ENCODE measurements around the gene EFL1. TPM values are rescaled to one million over a fixed set of nuclear protein-coding genes. Genes with fewer than 3 reads are reported as not detected.

EFL1 gene
- total RNA-seq, 3 donors from 2014 or later (not counting 1 experiment from before 2014, with no cell fraction given), result 17.1 to 29.6 (median 20.6) TPM

DNA sequence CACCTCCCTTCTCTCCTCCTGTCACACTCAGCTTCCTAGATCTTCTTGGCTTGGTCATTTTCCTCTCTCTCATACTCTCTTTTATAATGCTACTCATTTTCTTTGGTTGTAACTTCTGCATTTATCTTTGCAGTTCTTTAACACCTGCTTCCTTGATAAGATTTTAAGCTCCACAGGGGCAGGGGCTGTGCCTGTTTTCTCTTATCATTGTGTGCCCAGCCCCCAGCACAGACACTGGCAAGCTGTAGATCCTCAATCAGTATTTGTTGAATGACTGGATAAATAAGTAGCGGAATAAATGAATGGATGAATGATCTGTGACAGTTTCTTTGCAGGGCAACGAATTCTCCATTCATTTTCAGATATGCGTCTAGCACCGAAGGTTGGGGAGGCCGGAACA lies 152.4 kb downstream of the EFL1 start:
- intact Hi-C loops (cut with micrococcal nuclease), result loop anchor here (10.0 kb wide), 1 partner anchor 85 kb away; no protein-coding TSS in a partner anchor
- 92% methylated on average over 5 of the region's 5 CpGs for WGBS (ENCODE audit: insufficient coverage)
- TF ChIP-seq, protein P1, sequence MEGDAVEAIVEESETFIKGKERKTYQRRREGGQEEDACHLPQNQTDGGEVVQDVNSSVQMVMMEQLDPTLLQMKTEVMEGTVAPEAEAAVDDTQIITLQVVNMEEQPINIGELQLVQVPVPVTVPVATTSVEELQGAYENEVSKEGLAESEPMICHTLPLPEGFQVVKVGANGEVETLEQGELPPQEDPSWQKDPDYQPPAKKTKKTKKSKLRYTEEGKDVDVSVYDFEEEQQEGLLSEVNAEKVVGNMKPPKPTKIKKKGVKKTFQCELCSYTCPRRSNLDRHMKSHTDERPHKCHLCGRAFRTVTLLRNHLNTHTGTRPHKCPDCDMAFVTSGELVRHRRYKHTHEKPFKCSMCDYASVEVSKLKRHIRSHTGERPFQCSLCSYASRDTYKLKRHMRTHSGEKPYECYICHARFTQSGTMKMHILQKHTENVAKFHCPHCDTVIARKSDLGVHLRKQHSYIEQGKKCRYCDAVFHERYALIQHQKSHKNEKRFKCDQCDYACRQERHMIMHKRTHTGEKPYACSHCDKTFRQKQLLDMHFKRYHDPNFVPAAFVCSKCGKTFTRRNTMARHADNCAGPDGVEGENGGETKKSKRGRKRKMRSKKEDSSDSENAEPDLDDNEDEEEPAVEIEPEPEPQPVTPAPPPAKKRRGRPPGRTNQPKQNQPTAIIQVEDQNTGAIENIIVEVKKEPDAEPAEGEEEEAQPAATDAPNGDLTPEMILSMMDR (IDR thresholded peaks at IDR 0.05), result no peak
- H3K4me3 ChIP-seq (ENCODE audit: low read length), result no peak overlapping the region
- DNase-seq, result no peak
- no peaks in the 10 kb centered on the region for H3K9me3 Mint-ChIP-seq
- H3K36me3 ChIP-seq (ENCODE audit: control insufficient read depth, insufficient read depth, low read length), result no peaks in the 10 kb centered on the region
- no peaks in the 10 kb centered on the region for H3K36me3 Mint-ChIP-seq
- no peaks in the 10 kb centered on the region for H3K4me1 ChIP-seq (ENCODE audit: control insufficient read depth, insufficient read depth, low read length)
- no peak for ATAC-seq
- no peak overlapping the region for H3K27ac Mint-ChIP-seq
- H3K27me3 ChIP-seq (ENCODE audit: control insufficient read depth, insufficient read depth, low read length), result no peaks in the 10 kb centered on the region
- no peaks in the 10 kb centered on the region for H3K9me3 ChIP-seq (ENCODE audit: control insufficient read depth, insufficient read depth, low read length)
- H3K27me3 Mint-ChIP-seq (ENCODE audit: low read depth in 2 of 2), result no peaks in the 10 kb centered on the region
- no peak overlapping the region for H3K27ac ChIP-seq (ENCODE audit: low read length)
- no peak overlapping the region for H3K4me3 Mint-ChIP-seq
- peaks cover 0 to 6% of the 10 kb centered on the region in 2 donors for H3K4me1 Mint-ChIP-seq

DNA sequence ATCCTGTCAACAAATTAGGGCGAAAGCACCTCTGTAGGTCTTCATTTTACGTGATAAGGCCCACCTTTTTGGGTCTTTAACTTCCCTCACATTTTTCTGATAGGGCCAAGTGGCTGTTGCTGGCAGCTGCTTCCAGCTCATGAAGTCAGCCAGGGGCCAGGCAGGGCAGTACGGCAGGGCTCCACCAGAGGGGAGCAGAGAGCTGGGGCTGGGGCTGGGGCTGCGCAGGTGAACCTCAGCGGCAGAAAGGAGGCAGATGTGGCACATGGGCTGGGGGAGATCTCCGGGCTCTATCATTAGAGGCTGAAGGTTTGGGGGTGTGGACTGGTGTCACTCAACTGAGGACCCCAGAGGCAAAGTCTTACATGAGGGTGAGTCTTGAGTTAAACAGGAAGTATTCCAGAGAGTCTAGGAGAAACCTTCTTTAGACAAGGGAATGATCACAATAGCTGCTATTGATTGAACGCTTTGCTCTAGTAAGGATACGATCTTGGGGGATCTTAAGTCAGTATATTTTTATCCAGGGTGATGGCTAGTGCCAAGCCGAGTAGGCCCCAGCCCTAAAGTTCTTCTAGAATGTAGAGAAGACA lies 153.9 kb downstream of the EFL1 start:
- Mint-ChIP-seq H3K4me3 (no peak overlapping the region), H3K27ac (no peak overlapping the region), H3K9me3 (no peaks in the 10 kb centered on the region), H3K27me3 (ENCODE audit: low read depth in 2 of 2) (no peaks in the 10 kb centered on the region), H3K36me3 (no peaks in the 10 kb centered on the region), H3K4me1 (peaks cover 0 to 6% of the 10 kb centered on the region in 2 donors)
- DNase-seq (peak; percentile 48 to 67), ATAC-seq (peak; percentile 81 to 98 (median 92))
- TF ChIP-seq, protein P1 (IDR thresholded peaks at IDR 0.05), result peak; percentile 68
- 42% methylated on average over 9 of the region's 9 CpGs for WGBS (ENCODE audit: insufficient coverage)
- no peak overlapping the region for H3K4me3 ChIP-seq (ENCODE audit: low read length)
- H3K9me3 ChIP-seq (ENCODE audit: control insufficient read depth, insufficient read depth, low read length), result no peaks in the 10 kb centered on the region
- H3K27me3 ChIP-seq (ENCODE audit: control insufficient read depth, insufficient read depth, low read length), result no peaks in the 10 kb centered on the region
- H3K27ac ChIP-seq (ENCODE audit: low read length), result no peak overlapping the region
- no peaks in the 10 kb centered on the region for H3K36me3 ChIP-seq (ENCODE audit: control insufficient read depth, insufficient read depth, low read length)
- H3K4me1 ChIP-seq (ENCODE audit: control insufficient read depth, insufficient read depth, low read length), result no peaks in the 10 kb centered on the region
- intact Hi-C loops (cut with micrococcal nuclease), result loop anchor here (2.0 kb wide), 1 partner anchor 32 kb away; no protein-coding TSS in a partner anchor

DNA sequence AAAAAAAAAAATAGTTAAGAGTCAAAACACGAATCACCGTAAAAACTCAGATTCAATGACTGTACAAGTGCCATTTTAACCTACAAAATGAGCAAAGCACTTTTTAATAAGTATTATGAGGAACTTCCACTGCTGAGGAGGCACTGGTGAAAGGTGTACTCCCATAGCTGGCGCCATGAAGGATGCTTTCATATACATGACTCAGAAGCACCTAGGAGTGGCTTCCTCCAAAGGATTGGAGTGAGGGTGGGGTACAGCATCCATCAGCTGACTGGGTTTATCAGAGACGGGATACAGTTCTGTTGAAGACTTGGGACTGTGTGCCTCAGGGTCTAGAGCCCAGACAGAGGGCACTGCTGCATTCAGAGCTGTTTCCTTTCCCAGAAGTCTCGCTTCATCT lies 155.9 kb downstream of the EFL1 start:
- TF ChIP-seq, protein P1 (IDR thresholded peaks at IDR 0.05), result no peak
- Histone ChIP-seq H3K27me3 (ENCODE audit: control insufficient read depth, insufficient read depth, low read length) (no peaks in the 10 kb centered on the region), H3K4me3 (ENCODE audit: low read length) (no peak overlapping the region), H3K36me3 (ENCODE audit: control insufficient read depth, insufficient read depth, low read length) (no peaks in the 10 kb centered on the region), H3K9me3 (ENCODE audit: control insufficient read depth, insufficient read depth, low read length) (no peaks in the 10 kb centered on the region), H3K27ac (ENCODE audit: low read length) (no peak overlapping the region), H3K4me1 (ENCODE audit: control insufficient read depth, insufficient read depth, low read length) (no peaks in the 10 kb centered on the region)
- Mint-ChIP-seq H3K27me3 (ENCODE audit: low read depth in 2 of 2) (no peaks in the 10 kb centered on the region), H3K9me3 (no peaks in the 10 kb centered on the region), H3K4me3 (no peak overlapping the region), H3K36me3 (no peaks in the 10 kb centered on the region), H3K27ac (no peak overlapping the region), H3K4me1 (peaks cover 0 to 6% of the 10 kb centered on the region in 2 donors)
- 77% methylated on average over 3 of the region's 5 CpGs for WGBS (ENCODE audit: insufficient coverage)
- intact Hi-C loops (cut with micrococcal nuclease), result no loop called here
- no peak for ATAC-seq
- no peak for DNase-seq

All from natural killer cell (primary cell).